Heart left ventricle (tissue), 16 donors: ENCODE results near the gene KRTAP10-7. TPM values are rescaled to one million over a fixed set of nuclear protein-coding genes. Genes with fewer than 3 reads are reported as not detected.
"Not testable (repeated sequence)": the region's sequence is repeated elsewhere in the genome, so short reads cannot be mapped to it uniquely, and the experiment has no call there.

Source experiments
- ATAC-seq, 4 donors: fragments of 200-7000 bp; cut with Tn5 transposase; one replicate each; pipeline ENCODE4 v1.9.1; 2020 to 2022; ENCODE audit warnings: moderate library complexity in 4 of 4, mild to moderate bottlenecking in 3 of 4, moderate number of reproducible peaks in 1 of 4
- DNase-seq, 5 donors: peaks; one replicate each; pipeline ENCODE4 v3.0.0-alpha.2; 2020
- H3K27ac ChIP-seq, 12 donors: fragments of 200-600 bp; sonication (generic) in 4 of 12; one replicate each; pipeline versions ENCODE4 v1.5.0 to v1.8.0; 2016 to 2022; ENCODE audit warnings: mild to moderate bottlenecking in 2 of 12
- H3K27me3 ChIP-seq, 9 donors: fragments of 200-600 bp; sonication (generic) in 2 of 9; one replicate each; pipeline versions ENCODE4 v1.5.1 to v1.8.0; 2016 to 2022; ENCODE audit warnings: mild to moderate bottlenecking in 3 of 9
- H3K36me3 ChIP-seq, 9 donors: fragments of 200-600 bp; sonication (generic) in 2 of 9; one replicate each; pipeline versions ENCODE4 v1.5.0 to v1.8.0; 2018 to 2022; ENCODE audit warnings: mild to moderate bottlenecking in 2 of 9
- H3K4me1 ChIP-seq, 12 donors: fragments of 200-600 bp; sonication (generic) in 4 of 12; one replicate each; pipeline versions ENCODE4 v1.5.0 to v1.8.0; 2016 to 2022; ENCODE audit warnings: mild to moderate bottlenecking in 3 of 12
- H3K4me3 ChIP-seq, 12 donors: fragments of 200-600 bp; sonication (generic) in 4 of 12; one replicate each; pipeline versions ENCODE4 v1.5.0 to v1.8.0; 2017 to 2022; ENCODE audit warnings: mild to moderate bottlenecking in 9 of 12, moderate library complexity in 4 of 12
- H3K9me3 ChIP-seq, 12 donors: fragments of 200-600 bp; sonication (generic) in 4 of 12; one replicate each; pipeline versions ENCODE4 v1.5.0 to v1.8.0; 2016 to 2022; ENCODE audit warnings: mild to moderate bottlenecking in 1 of 12
- CTCF ChIP-seq, 12 donors: fragments of 200-600 bp; sonication (generic) in 4 of 12; IDR thresholded peaks; one replicate each; pipeline versions ENCODE4 v1.5.0 to v1.8.0; 2018 to 2022; ENCODE audit warnings: antibody characterized with exemption in 12 of 12, mild to moderate bottlenecking in 5 of 12
- POLR2A ChIP-seq, 2 donors: fragments of 450-650 bp; IDR thresholded peaks; one replicate each; pipeline ENCODE4 v1.6.1; 2017; ENCODE audit warnings: antibody characterized with exemption in 2 of 2, mild to moderate bottlenecking in 2 of 2, moderate library complexity in 2 of 2
- WGBS, 4 donors: extraction: QIAGEN DNeasy Blood & Tissue Kit in 2 of 4; methylation state at CpG; one replicate each; pipeline versions ENCODE4 v1.1.5 to v1.1.7; 2013 to 2018; 5-methylcytosine and 5-hydroxymethylcytosine counted together
- intact Hi-C, 10 donors: fragments of 100-400 bp; cut with DNase I; formaldehyde crosslinking; loops; one replicate each; pipeline versions ENCODE4 v1.11.1 to v1.14.2; 2022
- polyA plus RNA-seq, 2 donors: library from polyadenylated mRNA; stranded (reverse); fragments of 200-250 nt; gene quantifications; one replicate each; pipeline ENCODE4 v1.2.3, GENCODE V29; 2013
- total RNA-seq, 9 donors: library from RNA; depleted of rRNA in 2 of 9; stranded (reverse); fragments of >200 nt in 2 of 9; fragmentation: NEBNext Ultra II Directional in 3 of 9; extraction: Animal tissue kit (Norgen Biotek cat#: 25700) in 3 of 9; gene quantifications; one replicate each; pipeline versions ENCODE4 v1.1.0 to v1.2.4, GENCODE V29; 2016 to 2023
- donor health status: ischemic (EF 13 %, LVEDD 7.1; RV severe dilation, severe dysfunction).
- donor health status: healthy with polysubstance abuse.
- donor health status: DM: no; HTN: yes; CAD: no.
- donor health status: DM: no; HTN: no; CAD: no.
- donor health status: ischemic (EF 25% LVEDD 6.9; RV normal size, moderate dysfunction).
- donor health status: ischemic (EF 25% LVEDD 5.7; RV mildly dilated, moderate dysfunction).
- donor health status: healthy.
- donor health status: DM: yes; HTN: yes; CAD: no.
- donor health status: ischemic (EF 35%, LVEDD 5.7; RV mildly dilated, moderate dysfunction).
- donor health status: nonischemic (EF 11% LVEDD 7.7; RV severe dilation, severe dysfunction).
- donor health status: DM: yes; HTN: yes; CAD: no.
- donor health status: PGD.
- donor health status: ischemic (EF 29% LVEDD 5.4; RV normal size, mild dysfunction).
- donor health status: nonischemic (EF 23%, LVEDD 6.1; RV moderate dilation, normal function).

Gene KRTAP10-7
- total and polyA plus RNA-seq, 11 donors = not detected

GRCh38 chr21:44640761-44641160 is 40.4 kb downstream of the KRTAP10-7 start:
- peaks cover 0 to 37% (median 13%) of the 10 kb centered on the region in 12 donors for H3K9me3 ChIP-seq
- no peaks in the 10 kb centered on the region for H3K4me1 ChIP-seq
- ATAC-seq (no peak), DNase-seq (no peak)
- H3K4me3 ChIP-seq = no peak overlapping the region
- WGBS, 4 donors = 64 to 83% (median 79%) methylated on average over 5 of the region's 5 CpGs
- intact Hi-C loops = no loop called here
- no peak for TF ChIP-seq CTCF (IDR thresholded peaks at IDR 0.05)
- no peak for TF ChIP-seq POLR2A (IDR thresholded peaks at IDR 0.05)
- no peaks in the 10 kb centered on the region for H3K36me3 ChIP-seq
- H3K27ac ChIP-seq = no peak overlapping the region
- H3K27me3 ChIP-seq = peaks cover 0 to 21% (median 0%) of the 10 kb centered on the region in 9 donors

- DNase-seq (no peak), ATAC-seq (no peak)
- H3K36me3 ChIP-seq = no peaks in the 10 kb centered on the region
- intact Hi-C loops = no loop called here
- H3K4me3 ChIP-seq = no peak overlapping the region
- 66 to 81% (median 70%) methylated on average over 14 of the region's 14 CpGs for WGBS, 4 donors
- H3K9me3 ChIP-seq = peaks cover 0 to 37% (median 13%) of the 10 kb centered on the region in 12 donors
- TF ChIP-seq CTCF (IDR thresholded peaks at IDR 0.05) = no peak
- peaks cover 0 to 22% (median 0%) of the 10 kb centered on the region in 9 donors for H3K27me3 ChIP-seq
- no peak overlapping the region for H3K27ac ChIP-seq
- no peaks in the 10 kb centered on the region for H3K4me1 ChIP-seq
These were observed 43.4 kb downstream of the KRTAP10-7 start for GRCh38 chr21:44643741-44644310.

GRCh38 chr21:44644878-44645277 is 44.5 kb downstream of the KRTAP10-7 start:
- TF ChIP-seq CTCF (IDR thresholded peaks at IDR 0.05) (no peak), POLR2A (IDR thresholded peaks at IDR 0.05) (no peak)
- H3K36me3 ChIP-seq = no peaks in the 10 kb centered on the region
- no peak overlapping the region for H3K4me3 ChIP-seq
- no peak for ATAC-seq
- no peak for DNase-seq
- no peaks in the 10 kb centered on the region for H3K4me1 ChIP-seq
- WGBS, 4 donors = 45 to 94% (median 46%) methylated on average over 2 of the region's 2 CpGs
- intact Hi-C loops = no loop called here
- H3K27ac ChIP-seq = no peak overlapping the region
- H3K9me3 ChIP-seq = peaks cover 0 to 37% (median 13%) of the 10 kb centered on the region in 12 donors
- H3K27me3 ChIP-seq = peaks cover 0 to 13% (median 0%) of the 10 kb centered on the region in 9 donors

- DNase-seq, H3K4me1 ChIP-seq, H3K27me3 ChIP-seq, H3K27ac ChIP-seq, intact Hi-C loops, H3K36me3 ChIP-seq, H3K4me3 ChIP-seq, ATAC-seq: not testable (repeated sequence)
- 69 to 83% (median 74%) methylated on average over 13 to 21 of the region's 21 CpGs for WGBS, 4 donors
- H3K9me3 ChIP-seq = peaks cover 0 to 28% (median 11%) of the 10 kb centered on the region in 12 donors
These were observed 46.2 kb downstream of the KRTAP10-7 start, which contains the start of gene KRTAP10-11 for GRCh38 chr21:44646366-44647221. KRTAP10-11 (plus strand) TSS chr21:44646414; CDS start chr21:44646459, 45 bp downstream.
